Stomach (tissue), 9 donors: ENCODE results near the gene GALNT13. TPM values are rescaled to one million over a fixed set of nuclear protein-coding genes. Genes with fewer than 3 reads are reported as not detected.

Experiments
- DNase-seq, 2 donors: peaks; one replicate each; pipeline versions ENCODE4 v3.0.0 to v3.0.0-alpha.2; 2013 to 2019
- H3K27ac ChIP-seq, 5 donors: fragments of 200-600 bp in 4 of 5; sonication (generic) in 4 of 5; one replicate each; pipeline ENCODE4 v1.5.1; 2013 to 2019; ENCODE audit warnings: mild to moderate bottlenecking in 1 of 5, moderate library complexity in 1 of 5
- H3K27me3 ChIP-seq, 3 donors: fragments of 200-600 bp; sonication (generic); one replicate each; pipeline ENCODE4 v1.5.1; 2017 to 2019; ENCODE audit warnings: mixed run types in 1 of 3
- H3K36me3 ChIP-seq, 4 donors: fragments of 200-600 bp; sonication (generic); 1 replicate in 3 of 4; 2 replicates in 1 of 4; pipeline ENCODE4 v1.5.1; 2016 to 2019
- H3K4me1 ChIP-seq, 4 donors: fragments of 200-600 bp; sonication (generic); one replicate each; pipeline ENCODE4 v1.5.1; 2016 to 2019
- H3K4me3 ChIP-seq, 4 donors: fragments of 200-600 bp; sonication (generic) in 3 of 4; one replicate each; pipeline ENCODE4 v1.5.1; 2016 to 2019; ENCODE audit warnings: mild to moderate bottlenecking in 1 of 4
- H3K9me3 ChIP-seq, 4 donors: fragments of 200-600 bp; sonication (generic); one replicate each; pipeline ENCODE4 v1.5.1; 2016 to 2019
- CTCF ChIP-seq, 7 experiments: fragments of 450-650 bp in 4 of 7; fragments of 200-600 bp in 3 of 7; sonication (generic) in 3 of 7; IDR thresholded peaks; one replicate each; pipeline ENCODE4 v1.5.1; 2016 to 2019; ENCODE audit warnings: antibody characterized with exemption in 7 of 7, control low read depth in 2 of 7, mild to moderate bottlenecking in 1 of 7
- EP300 ChIP-seq: sonication (generic); formaldehyde crosslinking; IDR thresholded peaks from one replicate; pipeline ENCODE4 v1.6.1; 2017; ENCODE audit warnings: antibody characterized with exemption
- POLR2A ChIP-seq, 4 donors: fragments of 450-650 bp; IDR thresholded peaks; one replicate each; pipeline ENCODE4 v1.6.1; 2016; ENCODE audit warnings: antibody characterized with exemption in 4 of 4, control low read depth in 2 of 4, mild to moderate bottlenecking in 1 of 4, moderate library complexity in 1 of 4
- POLR2AphosphoS5 ChIP-seq, 3 donors: sonication (generic); formaldehyde crosslinking; IDR thresholded peaks; one replicate each; pipeline ENCODE4 v1.6.1; 2016; ENCODE audit warnings: antibody characterized with exemption in 3 of 3
- WGBS, 5 donors: extraction: QIAGEN DNeasy Blood & Tissue Kit in 3 of 5; methylation state at CpG; one replicate each; pipeline versions ENCODE4 v1.1.5 to v1.1.7; 2013 to 2018; 5-methylcytosine and 5-hydroxymethylcytosine counted together
- intact Hi-C: fragments of 100-400 bp; cut with DNase I; formaldehyde crosslinking; loops from one replicate; pipeline ENCODE4 v1.15.1; 2023; ENCODE audit warnings: low total_unique reads
- polyA plus RNA-seq, 3 donors: library from polyadenylated mRNA; stranded (reverse); fragments of 200-250 nt; gene quantifications; one replicate each; pipeline ENCODE4 v1.2.3, GENCODE V29; 2013
- total RNA-seq, 5 donors: library from RNA; depleted of rRNA; stranded (reverse); fragments of >200 nt; gene quantifications; one replicate each; pipeline versions ENCODE4 v1.1.0 to v1.2.3, GENCODE V29; 2014 to 2016
- donor health status: healthy with polysubstance abuse.
- donor health status: Bipolar disorder and iron deficiency.
- donor health status: healthy.

Gene GALNT13
- total and polyA plus RNA-seq, 8 donors: 0.15 to 6.2 (median 0.72) TPM; not detected in 3

GRCh38 chr2:154361276-154361675 is 489.6 kb downstream of the GALNT13 start:
- Histone ChIP-seq H3K27ac (no peak overlapping the region), H3K4me1 (no peaks in the 10 kb centered on the region), H3K4me3 (no peak overlapping the region), H3K36me3 (no peaks in the 10 kb centered on the region), H3K9me3 (no peaks in the 10 kb centered on the region), H3K27me3 (no peaks in the 10 kb centered on the region)
- no peak for TF ChIP-seq POLR2A (IDR thresholded peaks at IDR 0.05)
- no peak for TF ChIP-seq POLR2AphosphoS5 (IDR thresholded peaks at IDR 0.05)
- TF ChIP-seq EP300: no peak
- TF ChIP-seq CTCF (IDR thresholded peaks at IDR 0.05): no peak
- intact Hi-C loops: no loop called here
- WGBS, 5 donors: 76 to 92% (median 82%) methylated on average over 2 of the region's 2 CpGs
- peak in 1 of 2 donors; percentile 9 for DNase-seq

- TF ChIP-seq POLR2A (IDR thresholded peaks at IDR 0.05) (no peak), POLR2AphosphoS5 (IDR thresholded peaks at IDR 0.05) (no peak), EP300 (no peak), CTCF (IDR thresholded peaks at IDR 0.05) (no peak)
- Histone ChIP-seq H3K4me1 (no peaks in the 10 kb centered on the region), H3K27me3 (no peaks in the 10 kb centered on the region), H3K27ac (no peak overlapping the region), H3K4me3 (no peak overlapping the region), H3K9me3 (no peaks in the 10 kb centered on the region), H3K36me3 (no peaks in the 10 kb centered on the region)
- 84 to 97% (median 94%) methylated on average over 2 of the region's 2 CpGs for WGBS, 5 donors
- intact Hi-C loops: no loop called here
- DNase-seq: no peak
Observed at GRCh38 chr2:154368153-154368552, 496.4 kb downstream of the GALNT13 start.

- no peaks in the 10 kb centered on the region for H3K36me3 ChIP-seq
- no peak overlapping the region for H3K27ac ChIP-seq
- H3K9me3 ChIP-seq: no peaks in the 10 kb centered on the region
- peaks cover 0 to 6% (median 0%) of the 10 kb centered on the region in 4 donors for H3K4me1 ChIP-seq
- no peak for DNase-seq
- intact Hi-C loops: no loop called here
- no peak for TF ChIP-seq POLR2AphosphoS5 (IDR thresholded peaks at IDR 0.05)
- TF ChIP-seq CTCF (IDR thresholded peaks at IDR 0.05): no peak
- TF ChIP-seq POLR2A (IDR thresholded peaks at IDR 0.05): no peak
- TF ChIP-seq EP300: no peak
- no peak overlapping the region for H3K4me3 ChIP-seq
- H3K27me3 ChIP-seq: no peaks in the 10 kb centered on the region
Observed at GRCh38 chr2:154370873-154371272, 499.2 kb downstream of the GALNT13 start.

GRCh38 chr2:154374416-154374815 is 502.7 kb downstream of the GALNT13 start:
- H3K27ac ChIP-seq: no peak overlapping the region
- WGBS, 5 donors: 55 to 69% (median 64%) methylated on average over 1 of the region's 1 CpG
- H3K36me3 ChIP-seq: no peaks in the 10 kb centered on the region
- peaks cover 0 to 6% (median 0%) of the 10 kb centered on the region in 4 donors for H3K4me1 ChIP-seq
- intact Hi-C loops: no loop called here
- no peak overlapping the region for H3K4me3 ChIP-seq
- no peaks in the 10 kb centered on the region for H3K9me3 ChIP-seq
- H3K27me3 ChIP-seq: no peaks in the 10 kb centered on the region
- DNase-seq: no peak
- no peak for TF ChIP-seq CTCF (IDR thresholded peaks at IDR 0.05)
